Right lobe of liver (tissue), 4 donors: ENCODE data around the gene AWAT2.

Experiments used
- CTCF ChIP-seq, 4 donors: fragments of 200-600 bp in 3 of 4; fragments of 450-650 bp in 1 of 4; IDR thresholded peaks; one replicate each; pipeline versions ENCODE4 v1.5.1 to v1.8.0; 2016 to 2022; ENCODE audit warnings: antibody characterized with exemption in 4 of 4, mild to moderate bottlenecking in 2 of 4
- POLR2A ChIP-seq: fragments of 450-650 bp; IDR thresholded peaks from one replicate; pipeline ENCODE4 v1.6.1; 2017; ENCODE audit warnings: antibody characterized with exemption, mild to moderate bottlenecking
- donor health status: DM: no; HTN: no; CAD: no.
- donor health status: DM: no; HTN: no; CAD: no.
- donor health status: DM: no; HTN: yes; CAD: no.

GRCh38 chrX:70012756-70013155 is 37.0 kb downstream of the AWAT2 start:
- TF ChIP-seq CTCF (IDR thresholded peaks at IDR 0.05), result no peak
- TF ChIP-seq POLR2A, result no peak
